Cardiac muscle cell (in vitro differentiated cells and primary cell): ENCODE measurements around the gene BCL7B. TPM values are rescaled to one million over a fixed set of nuclear protein-coding genes. Genes with fewer than 3 reads are reported as not detected.

Experiments used
- DNase-seq, 2 donors: peaks; one replicate each; pipeline versions ENCODE4 v3.0.0 to v3.0.0-alpha.2; 2010 to 2017; ENCODE audit warnings: low read depth in 1 of 2, low spot score in 1 of 2
- H3K27ac ChIP-seq: fragments of 200-600 bp; sonication (generic); 2 replicates; pipeline ENCODE4 v1.5.1; 2016
- H3K27me3 ChIP-seq: fragments of 200-600 bp; sonication (generic); 2 replicates; pipeline ENCODE4 v1.6.0; 2016; ENCODE audit warnings: control low read depth
- H3K36me3 ChIP-seq: fragments of 200-600 bp; sonication (generic); 2 replicates; pipeline ENCODE4 v1.5.1; 2016; ENCODE audit warnings: control low read depth
- H3K4me1 ChIP-seq: fragments of 200-600 bp; sonication (generic); 2 replicates; pipeline ENCODE4 v1.8.1; 2017; ENCODE audit warnings: low read depth, mild to moderate bottlenecking, mixed run types
- H3K4me3 ChIP-seq: fragments of 200-600 bp; sonication (generic); 2 replicates; pipeline ENCODE4 v1.5.1; 2016; ENCODE audit warnings: mild to moderate bottlenecking
- H3K9me3 ChIP-seq: fragments of 200-600 bp; sonication (generic); 2 replicates; pipeline ENCODE4 v1.5.1; 2017; ENCODE audit warnings: low read depth, mild to moderate bottlenecking, control low read depth
- CTCF ChIP-seq: IDR thresholded peaks from 2 replicates; pipeline ENCODE4 v1.5.1; 2012; ENCODE audit warnings: low read depth, mild to moderate bottlenecking, low read length
- polyA plus RNA-seq: library from polyadenylated mRNA; unstranded; fragments of >200 nt; fragmentation: Nextera tagmentation; extraction: Ambion mirVana; gene quantifications from 2 replicates; pipeline ENCODE4 v1.2.1, GENCODE V29; 2016
- total RNA-seq: library from RNA; depleted of rRNA; stranded (reverse); fragments of >200 nt; gene quantifications from 2 replicates; pipeline ENCODE4 v1.2.3, GENCODE V29; 2016

The BCL7B gene
- total and polyA plus RNA-seq, 2 experiments from 2014 or later, result 36.7 to 45.7 TPM

- peaks cover 44% of the 10 kb centered on the region for H3K36me3 ChIP-seq
- peak overlapping the region; percentile 79 for H3K27ac ChIP-seq
- no peaks in the 10 kb centered on the region for H3K27me3 ChIP-seq
- no peak for TF ChIP-seq CTCF
- no peak for DNase-seq
- peaks cover 18% of the 10 kb centered on the region for H3K4me1 ChIP-seq
- H3K4me3 ChIP-seq, result no peak overlapping the region
- no peaks in the 10 kb centered on the region for H3K9me3 ChIP-seq
Observed at GRCh38 chr7:73573791-73574190, 16.3 kb upstream of the BCL7B start.

- Histone ChIP-seq H3K9me3 (no peaks in the 10 kb centered on the region), H3K27ac (peak overlapping the region; percentile 79), H3K36me3 (peaks cover 44% of the 10 kb centered on the region), H3K27me3 (no peaks in the 10 kb centered on the region), H3K4me3 (no peak overlapping the region), H3K4me1 (peaks cover 18% of the 10 kb centered on the region)
- no peak for DNase-seq
- TF ChIP-seq CTCF, result no peak
Observed at GRCh38 chr7:73573276-73573675, 15.8 kb upstream of the BCL7B start.

- no peak for DNase-seq
- TF ChIP-seq CTCF, result no peak
- Histone ChIP-seq H3K4me1 (peaks cover 18% of the 10 kb centered on the region), H3K4me3 (no peak overlapping the region), H3K36me3 (peaks cover 44% of the 10 kb centered on the region), H3K27me3 (no peaks in the 10 kb centered on the region), H3K27ac (peak overlapping the region; percentile 79), H3K9me3 (no peaks in the 10 kb centered on the region)
Observed at GRCh38 chr7:73572767-73573186, 15.3 kb upstream of the BCL7B start.

- H3K4me3 ChIP-seq, result no peak overlapping the region
- no peaks in the 10 kb centered on the region for H3K9me3 ChIP-seq
- no peak for TF ChIP-seq CTCF
- DNase-seq, result no peak
- no peaks in the 10 kb centered on the region for H3K27me3 ChIP-seq
- H3K4me1 ChIP-seq, result peaks cover 12% of the 10 kb centered on the region
- H3K27ac ChIP-seq, result no peak overlapping the region
- peaks cover 44% of the 10 kb centered on the region for H3K36me3 ChIP-seq
Observed at GRCh38 chr7:73570977-73571376, 13.5 kb upstream of the BCL7B start.

GRCh38 chr7:73570521-73570920, 13.0 kb upstream of the BCL7B start:
- Histone ChIP-seq H3K4me3 (no peak overlapping the region), H3K9me3 (no peaks in the 10 kb centered on the region), H3K36me3 (peaks cover 44% of the 10 kb centered on the region), H3K27ac (no peak overlapping the region), H3K4me1 (peaks cover 8% of the 10 kb centered on the region), H3K27me3 (no peaks in the 10 kb centered on the region)
- TF ChIP-seq CTCF, result no peak
- DNase-seq, result no peak
